ENCODE data around the gene ZNF679. TPM values are rescaled to one million over a fixed set of nuclear protein-coding genes. Genes with fewer than 3 reads are reported as not detected.
"Not testable (repeated sequence)": the region's sequence is repeated elsewhere in the genome, so short reads cannot be mapped to it uniquely, and the experiment has no call there.

The ZNF679 gene
- total RNA-seq, 1 donor from 2014 or later = not detected

DNA sequence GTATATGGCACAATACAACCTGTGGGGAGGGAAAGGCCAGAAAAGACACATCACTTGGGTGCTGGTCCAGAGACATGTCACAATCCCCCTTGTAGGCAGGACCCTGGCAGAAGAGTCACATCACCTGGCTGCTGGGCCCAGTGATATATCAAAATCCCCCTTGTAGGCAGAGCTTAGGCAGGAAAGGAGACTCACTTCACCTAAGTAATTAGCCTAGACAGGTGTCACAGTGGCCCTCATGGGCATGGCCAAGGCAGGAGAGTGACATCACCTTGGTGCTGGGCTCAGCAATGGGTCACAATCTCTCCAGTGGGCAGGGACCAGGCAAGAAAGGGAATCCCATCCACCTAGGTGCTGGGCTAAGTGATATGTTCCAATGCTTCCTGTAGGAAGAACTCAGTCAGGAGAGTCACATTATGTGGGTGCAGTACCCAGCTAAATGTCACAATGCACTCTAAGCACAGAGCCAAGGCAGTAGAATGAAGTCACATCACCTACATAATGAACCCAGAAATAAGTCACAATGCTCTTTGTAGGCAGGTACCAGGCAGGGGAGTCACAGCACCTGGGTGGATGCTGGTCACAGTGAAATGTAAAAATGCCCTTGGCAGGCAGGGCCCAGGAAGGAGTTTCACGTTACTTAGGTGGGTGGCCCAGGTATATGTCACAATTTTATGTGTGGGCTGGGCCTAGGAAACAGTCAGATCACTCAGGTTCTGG, 66.6 kb downstream of the ZNF679 start:
- H3K79me2 ChIP-seq (ENCODE audit: insufficient read depth, low read length) = no peaks in the 10 kb centered on the region
- H3K9me3 Mint-ChIP-seq (ENCODE audit: unreplicated experiment) = peaks cover 14% of the 10 kb centered on the region
- no peak overlapping the region for H2AFZ ChIP-seq (ENCODE audit: low read depth, low read length)

DNA sequence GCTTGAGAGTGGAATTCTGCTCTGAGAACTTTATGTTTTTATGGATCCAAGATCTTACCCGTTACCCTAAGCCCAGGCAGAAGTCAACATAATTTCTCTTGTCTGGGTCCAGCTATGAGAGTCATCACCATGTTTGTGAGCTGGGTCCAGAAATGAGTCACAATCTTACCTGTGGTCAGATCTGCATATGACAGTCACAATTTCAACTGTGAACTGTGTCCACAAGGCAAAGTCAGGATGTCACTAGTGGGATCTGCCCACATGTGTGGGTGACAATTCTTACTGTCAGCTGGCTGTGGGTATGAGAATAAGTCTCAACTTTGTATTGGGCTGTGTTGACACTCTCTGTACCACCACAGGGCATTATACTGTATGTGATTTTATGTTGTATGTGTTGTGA, 69.1 kb downstream of the ZNF679 start:
- H3K79me2 ChIP-seq (ENCODE audit: insufficient read depth, low read length); H3K27ac ChIP-seq (ENCODE audit: low read depth, low read length); H3K36me3 Mint-ChIP-seq (ENCODE audit: low read depth, unreplicated experiment); H3K27ac Mint-ChIP-seq (ENCODE audit: unreplicated experiment); H3K27me3 ChIP-seq (ENCODE audit: insufficient read depth, low read length); H3K4me1 Mint-ChIP-seq (ENCODE audit: low read depth, unreplicated experiment); H3K4me1 ChIP-seq (ENCODE audit: insufficient read depth, low read length); H2AFZ ChIP-seq (ENCODE audit: low read depth, low read length); H3K4me2 ChIP-seq (ENCODE audit: low read length); FAIRE-seq; H3K9ac ChIP-seq (ENCODE audit: low read length); H3K9me3 ChIP-seq (ENCODE audit: insufficient read depth, low read depth, low read length); DNase-seq (ENCODE audit: low read depth); H3K36me3 ChIP-seq (ENCODE audit: insufficient read depth, low read length); H3K4me3 ChIP-seq (ENCODE audit: insufficient read depth, low read depth, low read length); H4K20me1 ChIP-seq (ENCODE audit: insufficient read depth, low read length); H3K27me3 Mint-ChIP-seq (ENCODE audit: low read depth, unreplicated experiment); H3K4me3 Mint-ChIP-seq (ENCODE audit: unreplicated experiment): not testable (repeated sequence)
- peaks cover 15% of the 10 kb centered on the region for H3K9me3 Mint-ChIP-seq (ENCODE audit: unreplicated experiment)

More for the DNA sequence above, 66.6 kb downstream of the ZNF679 start:
- Mint-ChIP-seq H3K4me1 (ENCODE audit: low read depth, unreplicated experiment) (no peaks in the 10 kb centered on the region), H3K27ac (ENCODE audit: unreplicated experiment) (no peak overlapping the region), H3K4me3 (ENCODE audit: unreplicated experiment) (no peak overlapping the region), H3K36me3 (ENCODE audit: low read depth, unreplicated experiment) (no peaks in the 10 kb centered on the region), H3K27me3 (ENCODE audit: low read depth, unreplicated experiment) (no peaks in the 10 kb centered on the region)
- H3K36me3 ChIP-seq (ENCODE audit: insufficient read depth, low read length) = no peaks in the 10 kb centered on the region
- FAIRE-seq = no peak
- DNase-seq (ENCODE audit: low read depth) = no peak
- H3K4me3 ChIP-seq (ENCODE audit: insufficient read depth, low read depth, low read length) = no peak overlapping the region
- no peak overlapping the region for H3K4me2 ChIP-seq (ENCODE audit: low read length)
- H3K27ac ChIP-seq (ENCODE audit: low read depth, low read length) = no peak overlapping the region
- no peaks in the 10 kb centered on the region for H4K20me1 ChIP-seq (ENCODE audit: insufficient read depth, low read length)
- H3K27me3 ChIP-seq (ENCODE audit: insufficient read depth, low read length) = no peaks in the 10 kb centered on the region
- H3K9me3 ChIP-seq (ENCODE audit: insufficient read depth, low read depth, low read length) = peaks cover 8% of the 10 kb centered on the region
- H3K4me1 ChIP-seq (ENCODE audit: insufficient read depth, low read length) = no peaks in the 10 kb centered on the region
- TF ChIP-seq, protein P1, sequence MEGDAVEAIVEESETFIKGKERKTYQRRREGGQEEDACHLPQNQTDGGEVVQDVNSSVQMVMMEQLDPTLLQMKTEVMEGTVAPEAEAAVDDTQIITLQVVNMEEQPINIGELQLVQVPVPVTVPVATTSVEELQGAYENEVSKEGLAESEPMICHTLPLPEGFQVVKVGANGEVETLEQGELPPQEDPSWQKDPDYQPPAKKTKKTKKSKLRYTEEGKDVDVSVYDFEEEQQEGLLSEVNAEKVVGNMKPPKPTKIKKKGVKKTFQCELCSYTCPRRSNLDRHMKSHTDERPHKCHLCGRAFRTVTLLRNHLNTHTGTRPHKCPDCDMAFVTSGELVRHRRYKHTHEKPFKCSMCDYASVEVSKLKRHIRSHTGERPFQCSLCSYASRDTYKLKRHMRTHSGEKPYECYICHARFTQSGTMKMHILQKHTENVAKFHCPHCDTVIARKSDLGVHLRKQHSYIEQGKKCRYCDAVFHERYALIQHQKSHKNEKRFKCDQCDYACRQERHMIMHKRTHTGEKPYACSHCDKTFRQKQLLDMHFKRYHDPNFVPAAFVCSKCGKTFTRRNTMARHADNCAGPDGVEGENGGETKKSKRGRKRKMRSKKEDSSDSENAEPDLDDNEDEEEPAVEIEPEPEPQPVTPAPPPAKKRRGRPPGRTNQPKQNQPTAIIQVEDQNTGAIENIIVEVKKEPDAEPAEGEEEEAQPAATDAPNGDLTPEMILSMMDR (IDR thresholded peaks at IDR 0.05; ENCODE audit: insufficient read depth, low read depth, low read length) = no peak
- no peak for TF ChIP-seq EZH2 (IDR thresholded peaks at IDR 0.05; ENCODE audit: insufficient read depth, low read length)
- H3K9ac ChIP-seq (ENCODE audit: low read length) = no peak overlapping the region

DNA sequence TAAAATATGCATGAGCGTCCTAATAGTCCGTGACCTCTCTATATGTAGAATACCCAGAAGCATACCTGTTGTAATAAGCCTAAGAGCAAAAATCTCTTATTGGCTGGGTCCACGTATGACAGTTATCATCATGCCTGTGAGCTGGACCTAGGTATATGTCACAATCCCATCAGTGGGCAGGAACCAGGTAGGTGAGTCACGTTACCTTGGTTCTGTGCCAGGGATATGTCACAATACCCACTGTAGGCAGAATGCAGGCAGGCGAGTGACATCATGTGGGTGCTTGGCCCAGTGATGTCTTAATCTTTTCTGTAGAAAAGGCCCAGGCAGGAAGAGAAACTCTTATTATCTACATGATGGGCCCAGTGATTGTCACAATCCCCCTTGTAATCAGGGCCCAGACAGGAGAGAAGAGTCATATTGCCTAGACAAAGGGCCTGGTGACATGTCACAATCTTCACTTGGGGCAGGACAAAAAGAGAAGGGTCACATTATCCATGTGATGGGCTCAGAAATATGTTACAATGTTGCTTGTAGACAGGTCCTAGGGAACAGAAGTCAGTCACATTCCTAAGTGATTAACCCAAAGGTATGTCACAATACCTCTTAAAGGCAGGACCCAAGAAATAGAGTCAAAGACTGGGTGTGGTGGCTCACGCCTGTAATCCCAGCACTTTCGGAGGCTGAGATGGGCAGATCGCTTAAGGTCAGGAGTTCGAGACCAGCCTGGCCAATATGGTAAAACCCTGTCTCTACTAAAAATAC, 72.5 kb downstream of the ZNF679 start:
- H4K20me1 ChIP-seq (ENCODE audit: insufficient read depth, low read length) = no peaks in the 10 kb centered on the region
- H3K9ac ChIP-seq (ENCODE audit: low read length) = no peak overlapping the region
- DNase-seq (ENCODE audit: low read depth) (no peak), FAIRE-seq (no peak)
- Mint-ChIP-seq H3K4me3 (ENCODE audit: unreplicated experiment) (no peak overlapping the region), H3K36me3 (ENCODE audit: low read depth, unreplicated experiment) (no peaks in the 10 kb centered on the region), H3K27ac (ENCODE audit: unreplicated experiment) (no peak overlapping the region), H3K27me3 (ENCODE audit: low read depth, unreplicated experiment) (no peaks in the 10 kb centered on the region), H3K4me1 (ENCODE audit: low read depth, unreplicated experiment) (no peaks in the 10 kb centered on the region), H3K9me3 (ENCODE audit: unreplicated experiment) (peaks cover 18% of the 10 kb centered on the region)
- no peaks in the 10 kb centered on the region for H3K36me3 ChIP-seq (ENCODE audit: insufficient read depth, low read length)
- no peaks in the 10 kb centered on the region for H3K4me1 ChIP-seq (ENCODE audit: insufficient read depth, low read length)
- TF ChIP-seq EZH2 (IDR thresholded peaks at IDR 0.05; ENCODE audit: insufficient read depth, low read length) = no peak
- TF ChIP-seq, protein P1 (IDR thresholded peaks at IDR 0.05; ENCODE audit: insufficient read depth, low read depth, low read length) = no peak
- H3K4me3 ChIP-seq (ENCODE audit: insufficient read depth, low read depth, low read length) = no peak overlapping the region
- no peaks in the 10 kb centered on the region for H3K27me3 ChIP-seq (ENCODE audit: insufficient read depth, low read length)
- H3K9me3 ChIP-seq (ENCODE audit: insufficient read depth, low read depth, low read length) = no peaks in the 10 kb centered on the region
- no peaks in the 10 kb centered on the region for H3K79me2 ChIP-seq (ENCODE audit: insufficient read depth, low read length)
- H3K27ac ChIP-seq (ENCODE audit: low read depth, low read length) = no peak overlapping the region
- H2AFZ ChIP-seq (ENCODE audit: low read depth, low read length) = no peak overlapping the region
- no peak overlapping the region for H3K4me2 ChIP-seq (ENCODE audit: low read length)
